ENCODE results near the gene LHX8.

LHX8 gene

GRCh38 chr1:75198163-75198562 lies 64.0 kb downstream of the LHX8 start:
- Histone ChIP-seq H3K4me3 (ENCODE audit: low read length) (no peak overlapping the region), H3K36me3 (replicated peaks; ENCODE audit: insufficient read depth, low read length) (no peaks in the 10 kb centered on the region), H3K9ac (ENCODE audit: low read length) (no peak overlapping the region), H3K79me2 (ENCODE audit: low read length) (no peaks in the 10 kb centered on the region), H3K9me2 (replicated peaks; ENCODE audit: insufficient read depth, low read length) (no peaks in the 10 kb centered on the region), H3K9me3 (replicated peaks; ENCODE audit: insufficient read depth, low read length) (no peaks in the 10 kb centered on the region), H3K4me2 (ENCODE audit: low read depth, low read length) (no peak overlapping the region), H4K20me1 (ENCODE audit: insufficient read depth, low read length) (no peaks in the 10 kb centered on the region), H2AFZ (ENCODE audit: low read length) (no peak overlapping the region), H3K27me3 (replicated peaks; ENCODE audit: insufficient read depth, low read length) (no peaks in the 10 kb centered on the region), H3K4me1 (ENCODE audit: low read length) (no peaks in the 10 kb centered on the region), H3F3A (ENCODE audit: insufficient read depth, low read length) (no peaks in the 10 kb centered on the region), H3K27ac (ENCODE audit: low read length) (no peak overlapping the region)
- DNase-seq: no peak
- no peak for TF ChIP-seq CTCF (IDR thresholded peaks at IDR 0.05; ENCODE audit: low read length)
- TF ChIP-seq EZH2 (optimal IDR thresholded peaks at IDR 0.05; ENCODE audit: low read depth, low read length): no peak

GRCh38 chr1:75198761-75199160 lies 64.6 kb downstream of the LHX8 start:
- Histone ChIP-seq H3K36me3 (replicated peaks; ENCODE audit: insufficient read depth, low read length) (no peaks in the 10 kb centered on the region), H3K27ac (ENCODE audit: low read length) (no peak overlapping the region), H3K9me3 (replicated peaks; ENCODE audit: insufficient read depth, low read length) (no peaks in the 10 kb centered on the region), H3K79me2 (ENCODE audit: low read length) (no peaks in the 10 kb centered on the region), H3K4me2 (ENCODE audit: low read depth, low read length) (no peak overlapping the region), H3K4me1 (ENCODE audit: low read length) (no peaks in the 10 kb centered on the region), H3K27me3 (replicated peaks; ENCODE audit: insufficient read depth, low read length) (no peaks in the 10 kb centered on the region), H3K4me3 (ENCODE audit: low read length) (no peak overlapping the region), H2AFZ (ENCODE audit: low read length) (no peak overlapping the region), H4K20me1 (ENCODE audit: insufficient read depth, low read length) (no peaks in the 10 kb centered on the region), H3K9ac (ENCODE audit: low read length) (no peak overlapping the region), H3F3A (ENCODE audit: insufficient read depth, low read length) (no peaks in the 10 kb centered on the region), H3K9me2 (replicated peaks; ENCODE audit: insufficient read depth, low read length) (no peaks in the 10 kb centered on the region)
- TF ChIP-seq CTCF (IDR thresholded peaks at IDR 0.05; ENCODE audit: low read length): no peak
- DNase-seq: no peak

- Histone ChIP-seq H3K9me2 (replicated peaks; ENCODE audit: insufficient read depth, low read length) (no peaks in the 10 kb centered on the region), H3K9me3 (replicated peaks; ENCODE audit: insufficient read depth, low read length) (no peaks in the 10 kb centered on the region)
- TF ChIP-seq CTCF (IDR thresholded peaks at IDR 0.05; ENCODE audit: low read length) (no peak), EZH2 (optimal IDR thresholded peaks at IDR 0.05; ENCODE audit: low read depth, low read length) (no peak), EZH2phosphoT487 (IDR thresholded peaks at IDR 0.05; ENCODE audit: low read length) (no peak)
These were observed 68.6 kb downstream of the LHX8 start for GRCh38 chr1:75202751-75203150.

More at GRCh38 chr1:75202751-75203150, 68.6 kb downstream of the LHX8 start:
- no peaks in the 10 kb centered on the region for H3K27me3 ChIP-seq (replicated peaks; ENCODE audit: insufficient read depth, low read length)
- no peak overlapping the region for H3K4me2 ChIP-seq (ENCODE audit: low read depth, low read length)
- no peak for DNase-seq
- no peaks in the 10 kb centered on the region for H3K4me1 ChIP-seq (ENCODE audit: low read length)
- no peak overlapping the region for H2AFZ ChIP-seq (ENCODE audit: low read length)
- H3K79me2 ChIP-seq (ENCODE audit: low read length): no peaks in the 10 kb centered on the region
- H4K20me1 ChIP-seq (ENCODE audit: insufficient read depth, low read length): no peaks in the 10 kb centered on the region
- H3K36me3 ChIP-seq (replicated peaks; ENCODE audit: insufficient read depth, low read length): no peaks in the 10 kb centered on the region
- no peak overlapping the region for H3K9ac ChIP-seq (ENCODE audit: low read length)
- no peaks in the 10 kb centered on the region for H3F3A ChIP-seq (ENCODE audit: insufficient read depth, low read length)
- no peak overlapping the region for H3K4me3 ChIP-seq (ENCODE audit: low read length)
- no peak overlapping the region for H3K27ac ChIP-seq (ENCODE audit: low read length)

All from MM.1S (cell line).